OCI-LY3 (cell line): ENCODE data around the gene ANKH.

Experiments used
- H2AFZ ChIP-seq: fragments of 200-600, 300-600 bp; shearing (Covaris generic); 2 replicates; pipeline ENCODE4 v1.6.0; 2014; ENCODE audit warnings: antibody characterized with exemption, low read depth, low read length
- H3K27ac ChIP-seq: fragments of 200-600, 300-600 bp; sonication (generic); 2 replicates; pipeline ENCODE4 v1.5.1; 2014; ENCODE audit warnings: mild to moderate bottlenecking, low read length, moderate library complexity, mixed read lengths
- H3K27me3 ChIP-seq: fragments of 200-600, 300-600 bp; sonication (generic); 2 replicates; pipeline ENCODE4 v1.6.1; 2014; ENCODE audit warnings: low read depth, low read length, mixed read lengths
- H3K36me3 ChIP-seq: fragments of 200-600, 300-600 bp; sonication (generic); replicated peaks from 2 replicates; pipeline ENCODE3; 2014; ENCODE audit warnings: low read depth, low read length, mixed read lengths
- H3K4me1 ChIP-seq: fragments of 300-600, 200-600 bp; sonication (generic); 2 replicates; pipeline ENCODE4 v1.6.1; 2014; ENCODE audit warnings: low read length, mixed read lengths
- H3K4me2 ChIP-seq: fragments of 200-600, 300-600 bp; sonication (generic); 2 replicates; pipeline ENCODE4 v1.6.1; 2014; ENCODE audit warnings: low read length, mixed read lengths
- H3K4me3 ChIP-seq: fragments of 300-600, 200-600 bp; sonication (generic); 2 replicates; pipeline ENCODE4 v1.5.1; 2014; ENCODE audit warnings: antibody characterized with exemption, mild to moderate bottlenecking, low read length, moderate library complexity
- H3K79me2 ChIP-seq: fragments of 300-600, 200-600 bp; shearing (Covaris generic); 2 replicates; pipeline ENCODE4 v1.6.1; 2014; ENCODE audit warnings: mild to moderate bottlenecking, low read length, mixed read lengths
- H3K9ac ChIP-seq: fragments of 300-600, 200-600 bp; shearing (Covaris generic); 2 replicates; pipeline ENCODE4 v1.6.0; 2014; ENCODE audit warnings: mild to moderate bottlenecking, low read length, moderate library complexity
- H3K9me3 ChIP-seq: fragments of 200-600, 300-600 bp; shearing (Covaris generic); 2 replicates; pipeline ENCODE4 v1.6.1; 2014; ENCODE audit warnings: low read length, mixed read lengths; ENCODE audit not compliant: insufficient read depth
- H4K20me1 ChIP-seq: fragments of 200-600, 300-600 bp; sonication (generic); 2 replicates; pipeline ENCODE4 v1.6.1; 2016; ENCODE audit warnings: low read length, mixed read lengths; ENCODE audit not compliant: insufficient read depth
- CTCF ChIP-seq: fragments of 200-600, 300-600 bp; sonication (generic); IDR thresholded peaks from 2 replicates; pipeline ENCODE4 v1.5.1; 2014; ENCODE audit warnings: antibody characterized with exemption, low read length, low read depth
- EZH2phosphoT487 ChIP-seq: fragments of 200-600 bp; shearing (Covaris generic); IDR thresholded peaks from 2 replicates; pipeline ENCODE4 v1.6.1; 2018; ENCODE audit warnings: antibody characterized with exemption, mixed run types, low read depth

ANKH gene

DNA sequence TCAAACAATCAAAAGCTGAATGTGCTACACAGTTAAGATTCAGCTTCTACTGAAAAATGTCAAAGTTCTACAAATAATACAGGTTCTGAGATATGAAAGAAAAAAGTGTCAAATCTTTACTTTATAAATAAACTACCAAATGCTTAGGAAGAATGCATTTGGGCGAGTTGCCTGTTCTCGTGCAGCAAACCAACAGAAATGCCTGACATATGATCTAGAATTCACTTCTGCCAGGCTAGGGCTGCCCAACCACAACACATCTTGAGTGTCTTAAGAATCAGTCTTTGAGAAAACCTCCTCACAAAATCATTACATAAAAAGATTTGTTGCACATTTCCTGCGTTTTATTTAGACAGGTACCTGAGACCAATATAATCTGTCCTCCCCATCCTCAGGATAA lies 42.2 kb downstream of the ANKH start:
- Histone ChIP-seq H2AFZ (no peak overlapping the region), H3K4me2 (no peak overlapping the region), H3K36me3 (no peaks in the 10 kb centered on the region), H3K4me1 (no peaks in the 10 kb centered on the region), H3K4me3 (no peak overlapping the region), H3K27ac (no peak overlapping the region), H4K20me1 (no peaks in the 10 kb centered on the region), H3K27me3 (no peaks in the 10 kb centered on the region), H3K9me3 (no peaks in the 10 kb centered on the region), H3K9ac (no peak overlapping the region), H3K79me2 (no peaks in the 10 kb centered on the region)
- TF ChIP-seq EZH2phosphoT487 (no peak), CTCF (no peak)

GRCh38 chr5:14826714-14827113 lies 44.9 kb downstream of the ANKH start:
- no peaks in the 10 kb centered on the region for H3K4me1 ChIP-seq
- no peaks in the 10 kb centered on the region for H3K27me3 ChIP-seq
- no peak overlapping the region for H3K27ac ChIP-seq
- no peaks in the 10 kb centered on the region for H3K9me3 ChIP-seq
- H3K4me3 ChIP-seq = no peak overlapping the region
- H3K9ac ChIP-seq = no peak overlapping the region
- H3K36me3 ChIP-seq = no peaks in the 10 kb centered on the region
- no peak overlapping the region for H3K4me2 ChIP-seq
- H4K20me1 ChIP-seq = no peaks in the 10 kb centered on the region
- no peaks in the 10 kb centered on the region for H3K79me2 ChIP-seq
- TF ChIP-seq EZH2phosphoT487 (no peak), CTCF (no peak)
- H2AFZ ChIP-seq = no peak overlapping the region

- Histone ChIP-seq H3K9ac (no peak overlapping the region), H3K4me2 (no peak overlapping the region), H3K4me3 (no peak overlapping the region), H3K4me1 (no peaks in the 10 kb centered on the region), H2AFZ (no peak overlapping the region), H3K27me3 (no peaks in the 10 kb centered on the region), H3K36me3 (no peaks in the 10 kb centered on the region), H3K79me2 (no peaks in the 10 kb centered on the region), H3K27ac (no peak overlapping the region), H3K9me3 (no peaks in the 10 kb centered on the region), H4K20me1 (no peaks in the 10 kb centered on the region)
- TF ChIP-seq CTCF (no peak), EZH2phosphoT487 (no peak)
These were observed 45.6 kb downstream of the ANKH start for GRCh38 chr5:14825977-14826376.

DNA sequence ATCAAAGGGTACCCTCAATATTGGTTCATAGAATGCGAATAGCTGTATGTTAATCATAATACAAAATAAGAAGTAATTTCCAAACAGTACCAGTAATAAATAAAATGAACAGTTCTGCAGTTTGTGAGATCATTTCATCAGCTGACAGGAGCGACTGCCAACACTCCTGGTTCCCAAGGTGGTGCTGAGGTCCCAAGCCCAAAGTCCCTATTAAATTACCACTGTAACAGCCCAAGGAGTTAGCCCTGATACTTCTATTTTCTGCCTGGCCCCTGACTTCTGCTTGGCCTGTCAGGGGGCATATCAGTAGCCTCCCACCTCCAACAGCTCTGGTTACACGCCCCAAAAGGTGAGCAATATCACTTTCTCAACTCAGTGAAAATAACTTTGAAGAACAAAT lies 47.1 kb downstream of the ANKH start:
- Histone ChIP-seq H3K4me1 (no peaks in the 10 kb centered on the region), H3K36me3 (no peaks in the 10 kb centered on the region), H2AFZ (no peak overlapping the region), H3K4me3 (no peak overlapping the region), H3K9ac (no peak overlapping the region), H3K4me2 (no peak overlapping the region), H4K20me1 (no peaks in the 10 kb centered on the region), H3K27me3 (no peaks in the 10 kb centered on the region), H3K9me3 (no peaks in the 10 kb centered on the region), H3K79me2 (no peaks in the 10 kb centered on the region), H3K27ac (no peak overlapping the region)
- TF ChIP-seq EZH2phosphoT487 = no peak
- TF ChIP-seq CTCF = no peak
